ENCODE data around the gene GRM3. TPM values are rescaled to one million over a fixed set of nuclear protein-coding genes. Genes with fewer than 3 reads are reported as not detected.

The GRM3 gene
- polyA plus RNA-seq, 3 donors, result 0.16 to 0.22 (median 0.21) TPM

GRCh38 chr7:86692755-86693154 lies 49.0 kb downstream of the GRM3 start:
- no peak for DNase-seq

GRCh38 chr7:86706406-86706805 lies 62.7 kb downstream of the GRM3 start:
- no peak for DNase-seq

- DNase-seq, result no peak
These were observed 64.4 kb downstream of the GRM3 start for GRCh38 chr7:86708031-86708680.

GRCh38 chr7:86720306-86720705 lies 76.6 kb downstream of the GRM3 start:
- no peak for DNase-seq

- no peak for DNase-seq
These were observed 90.1 kb downstream of the GRM3 start for GRCh38 chr7:86733783-86734182.

- DNase-seq, result no peak
These were observed 101.5 kb downstream of the GRM3 start for GRCh38 chr7:86745013-86745745.

- DNase-seq, result peak; percentile 61
These were observed 104.0 kb downstream of the GRM3 start for GRCh38 chr7:86747698-86748097.

GRCh38 chr7:86748201-86748600 lies 104.5 kb downstream of the GRM3 start:
- DNase-seq, result no peak

GRCh38 chr7:86748843-86749719 lies 105.4 kb downstream of the GRM3 start:
- no peak for DNase-seq

- DNase-seq, result no peak
These were observed 106.3 kb downstream of the GRM3 start for GRCh38 chr7:86749741-86750665.

GRCh38 chr7:86760236-86760635 lies 116.5 kb downstream of the GRM3 start:
- DNase-seq, result no peak

GRCh38 chr7:86762129-86762528 lies 118.4 kb downstream of the GRM3 start:
- no peak for DNase-seq

- DNase-seq, result no peak
These were observed 122.2 kb downstream of the GRM3 start for GRCh38 chr7:86765931-86766330.

GRCh38 chr7:86768394-86768793 lies 124.7 kb downstream of the GRM3 start:
- no peak for DNase-seq

GRCh38 chr7:86768967-86769760 lies 125.5 kb downstream of the GRM3 start:
- no peak for DNase-seq

- DNase-seq, result no peak
These were observed 129.6 kb downstream of the GRM3 start for GRCh38 chr7:86773309-86773708.

- no peak for DNase-seq
These were observed 131.5 kb downstream of the GRM3 start for GRCh38 chr7:86775203-86775602.

- no peak for DNase-seq
These were observed 132.4 kb downstream of the GRM3 start for GRCh38 chr7:86776136-86776535.

GRCh38 chr7:86778271-86778670 lies 134.6 kb downstream of the GRM3 start:
- no peak for DNase-seq

- DNase-seq, result no peak
These were observed 141.1 kb downstream of the GRM3 start for GRCh38 chr7:86784765-86785164.

- no peak for DNase-seq
These were observed 141.9 kb downstream of the GRM3 start for GRCh38 chr7:86785641-86786040.
